ENCODE results near the gene LDB2. TPM values are rescaled to one million over a fixed set of nuclear protein-coding genes. Genes with fewer than 3 reads are reported as not detected.

Gene LDB2
- total and polyA plus RNA-seq, 2 of the 8 experiments (the other 6 are each of a cell fraction or from before 2014, with no cell fraction given): 57.0 to 140 TPM

DNA sequence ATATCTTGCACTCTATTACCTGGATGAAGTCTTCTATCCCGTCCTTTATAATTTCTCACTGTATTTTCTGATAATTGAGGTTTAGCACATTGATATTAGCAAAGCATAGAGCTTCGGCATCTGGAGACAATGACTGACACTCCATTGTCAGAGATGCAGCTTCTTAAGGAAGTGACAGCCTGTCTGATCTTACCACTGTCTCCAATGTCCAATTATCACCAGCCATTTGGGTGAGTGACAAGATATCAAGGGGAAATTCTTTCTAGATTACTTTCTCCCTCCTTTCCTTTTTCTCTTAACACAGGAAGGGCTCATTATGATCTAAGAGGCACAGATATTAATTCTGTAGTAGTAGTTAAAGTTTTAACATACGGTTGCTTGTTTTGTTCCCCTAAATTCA lies 86.4 kb downstream of the LDB2 start:
- Histone ChIP-seq H3K36me3 (ENCODE audit: control insufficient read depth in 2 of 4, insufficient read depth in 4 of 4, low read length in 3 of 4) (peaks cover 0 to 9% (median 0%) of the 10 kb centered on the region in 4 experiments; a peak in 3 of 8 replicates), H3K79me1 (ENCODE audit: low read depth, low read length) (no peaks in the 10 kb centered on the region), H3K4me3 (ENCODE audit: extremely low read depth in 1 of 4, insufficient read depth in 2 of 4, low read depth in 3 of 4, low read length in 4 of 4) (no peak overlapping the region), H2AFZ (ENCODE audit: low read length) (no peak overlapping the region), H3K18ac (ENCODE audit: extremely low read depth, low read length) (no peak overlapping the region), H3K79me2 (ENCODE audit: control insufficient read depth in 1 of 2, insufficient read depth in 2 of 2, low read length in 2 of 2) (peaks cover 0 to 5% of the 10 kb centered on the region in 2 experiments; a peak in 1 of 4 replicates), H3K9ac (replicated peaks in 1 of 4; ENCODE audit: extremely low read depth in 1 of 4, low read depth in 3 of 4, low read length in 3 of 4) (no peak overlapping the region), H3K9me3 (ENCODE audit: insufficient read depth in 2 of 2, low read depth in 1 of 2, low read length in 1 of 2) (no peaks in the 10 kb centered on the region; a peak in 1 of 4 replicates), H2BK120ac (replicated peaks; ENCODE audit: low read depth, low read length) (no peak overlapping the region), H2BK20ac (ENCODE audit: low read length) (no peak overlapping the region), H3K4ac (replicated peaks; ENCODE audit: insufficient read length, low read depth, low read length) (no peak overlapping the region), H3K27me3 (replicated peaks in 1 of 4; ENCODE audit: control insufficient read depth in 3 of 4, extremely low read depth in 1 of 4, insufficient read depth in 3 of 4, low read length in 3 of 4) (no peaks in the 10 kb centered on the region), H2BK5ac (ENCODE audit: low read depth, low read length) (no peak overlapping the region), H3K27ac (ENCODE audit: low read depth, low read length) (no peak overlapping the region), H4K8ac (ENCODE audit: extremely low read depth, insufficient read depth, low read length) (no peak overlapping the region), H2BK15ac (ENCODE audit: low read length) (no peak overlapping the region), H3K4me2 (ENCODE audit: insufficient read depth in 1 of 2, low read depth in 2 of 2, low read length in 2 of 2) (no peak overlapping the region), H2AK5ac (ENCODE audit: low read depth, low read length) (no peak overlapping the region), H3K23me2 (ENCODE audit: low read depth, low read length) (no peaks in the 10 kb centered on the region; the same call in 1 of the 2 replicates), H3K4me1 (replicated peaks in 1 of 4; ENCODE audit: control insufficient read depth in 3 of 4, insufficient read depth in 4 of 4, low read length in 3 of 4) (peaks cover 0 to 3% (median 1%) of the 10 kb centered on the region in 4 experiments; a peak in 2 of 7 replicates), H4K20me1 (replicated peaks in 1 of 2; ENCODE audit: control insufficient read depth in 1 of 2, insufficient read depth in 2 of 2, low read length in 2 of 2) (no peaks in the 10 kb centered on the region), H3K23ac (ENCODE audit: insufficient read length) (no peak overlapping the region), H4K5ac (ENCODE audit: insufficient read length, low read depth, low read length) (no peak overlapping the region), H4K91ac (replicated peaks; ENCODE audit: insufficient read length, low read length) (no peak overlapping the region), H3K14ac (ENCODE audit: insufficient read length) (no peak overlapping the region), H2BK12ac (ENCODE audit: low read depth, low read length) (no peak overlapping the region), H3K56ac (replicated peaks; ENCODE audit: insufficient read length, low read depth, low read length) (no peak overlapping the region)
- no peak for FAIRE-seq
- POLR2A ChIA-PET (ENCODE audit: partially characterized antibody): interaction anchor here (0.7 kb wide), 1 partner anchor 638 kb away, joined by 3 read pairs; no protein-coding TSS in a partner anchor
- 78% methylated on average over 3 of the region's 3 CpGs; no CpG with 5 or more reads in 1 of the 2 experiments for WGBS, 2 experiments (ENCODE audit: extremely low coverage in 1 of 2, insufficient coverage in 1 of 2, insufficient read length in 1 of 2, insufficient replicate concordance in 2 of 2, low coverage in 1 of 2, low lambda C conversion rate in 2 of 2, missing lambda C conversion rate in 1 of 2)
- CTCF ChIA-PET (ENCODE audit: partially characterized antibody): interaction anchor here (1.0 to 1.7 kb wide), 4 partner anchors 10 to 18 kb away, joined by 3 to 9 read pairs (median 4); no protein-coding TSS in a partner anchor
- no peak for DNase-seq (ENCODE audit: low read depth in 1 of 2, low spot score in 2 of 2)
- TF ChIP-seq JUND (IDR thresholded peaks at IDR 0.05; ENCODE audit: low read length): no peak
- TF ChIP-seq HDAC6 (IDR thresholded peaks at IDR 0.05; ENCODE audit: low read depth, low read length): no peak
- TF ChIP-seq RFX5 (IDR thresholded peaks at IDR 0.05; ENCODE audit: borderline replicate concordance, low read depth, low read length): no peak
- no peak for TF ChIP-seq CBX5 (IDR thresholded peaks at IDR 0.05; ENCODE audit: low read depth, low read length)
- TF ChIP-seq, protein P1, sequence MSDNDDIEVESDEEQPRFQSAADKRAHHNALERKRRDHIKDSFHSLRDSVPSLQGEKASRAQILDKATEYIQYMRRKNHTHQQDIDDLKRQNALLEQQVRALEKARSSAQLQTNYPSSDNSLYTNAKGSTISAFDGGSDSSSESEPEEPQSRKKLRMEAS (IDR thresholded peaks at IDR 0.05): no peak
- TF ChIP-seq RBBP5 (IDR thresholded peaks at IDR 0.05; ENCODE audit: borderline replicate concordance, low read depth, low read length): no peak
- TF ChIP-seq POLR2A (IDR thresholded peaks at IDR 0.05; ENCODE audit: control extremely low read depth in 1 of 2, low read depth in 2 of 2, low read length in 2 of 2): no peak
- TF ChIP-seq KDM4A (IDR thresholded peaks at IDR 0.05; ENCODE audit: low read depth, low read length, severe bottlenecking): no peak
- no peak for TF ChIP-seq HDAC2 (IDR thresholded peaks at IDR 0.05; ENCODE audit: borderline replicate concordance in 1 of 2, low read depth in 2 of 2, low read length in 2 of 2)
- no peak for TF ChIP-seq ZNF274 (IDR thresholded peaks at IDR 0.05; ENCODE audit: borderline replicate concordance, extremely low read depth, low read length)
- TF ChIP-seq CBX8 (IDR thresholded peaks at IDR 0.05; ENCODE audit: borderline replicate concordance, low read depth, low read length): no peak
- TF ChIP-seq CREB1 (IDR thresholded peaks at IDR 0.05): no peak
- TF ChIP-seq BACH1 (IDR thresholded peaks at IDR 0.05; ENCODE audit: low read length): no peak
- TF ChIP-seq CHD1 (IDR thresholded peaks at IDR 0.05; ENCODE audit: low read depth, low read length): no peak

Measured in H1 (cell line).